GM12878 (cell line): ENCODE results near the gene HLA-DMA.

Experiments used
- CHD1 ChIP-seq: IDR thresholded peaks from 2 replicates; pipeline ENCODE4 v1.6.1; 2012; ENCODE audit warnings: low read depth, low read length, improper control_type of control experiment
- CHD2 ChIP-seq: IDR thresholded peaks from 2 replicates; pipeline ENCODE4 v1.6.1; 2011; ENCODE audit warnings: low read depth, low read length, improper control_type of control experiment, borderline replicate concordance
- CTCF ChIP-seq, 3 experiments: IDR thresholded peaks in 2 of 3; conservative IDR thresholded peaks in 1 of 3; 2 replicates each; pipeline ENCODE4 v1.5.1; 2011; ENCODE audit warnings: low read depth in 3 of 3, low read length in 3 of 3, mild to moderate bottlenecking in 3 of 3, control low read depth in 2 of 3, moderate library complexity in 2 of 3, inconsistent platforms in 1 of 3, mixed read lengths in 1 of 3; ENCODE audit not compliant: control insufficient read depth in 2 of 3, insufficient read depth in 1 of 3; ENCODE audit errors: extremely low read depth in 1 of 3
- EGR1 ChIP-seq, 2 experiments: IDR thresholded peaks; 1 replicate in 1 of 2; 2 replicates in 1 of 2; pipeline ENCODE4 v1.6.1; 2011 to 2012; ENCODE audit warnings: low read depth in 2 of 2, low read length in 2 of 2, borderline replicate concordance in 1 of 2, mild to moderate bottlenecking in 1 of 2, moderate library complexity in 1 of 2
- EZH2 ChIP-seq: IDR thresholded peaks from 2 replicates; pipeline ENCODE4 v1.6.1; 2012; ENCODE audit warnings: low read depth, mild to moderate bottlenecking, control low read depth, inconsistent platforms, low read length, borderline replicate concordance; ENCODE audit not compliant: control insufficient read depth
- HCFC1 ChIP-seq: fragments of 150-350 bp; IDR thresholded peaks from 2 replicates; pipeline ENCODE4 v1.6.1; 2014; ENCODE audit warnings: low read length
- RAD21 ChIP-seq: IDR thresholded peaks from 2 replicates; pipeline ENCODE4 v1.6.1; 2011; ENCODE audit warnings: mild to moderate bottlenecking, low read depth, low read length, moderate library complexity; ENCODE audit not compliant: insufficient read depth
- SMAD1 ChIP-seq: fragments of 450-650 bp; IDR thresholded peaks from 2 replicates; pipeline ENCODE4 v1.6.1; 2018; ENCODE audit warnings: mild to moderate bottlenecking, low read depth; ENCODE audit not compliant: partially characterized antibody

- no peak for TF ChIP-seq CHD2
- TF ChIP-seq SMAD1: no peak
- TF ChIP-seq EZH2: no peak
- TF ChIP-seq CTCF (IDR thresholded peaks at IDR 0.05 in 2 of 3, conservative IDR thresholded peaks at IDR 0.05 in 1 of 3; ENCODE audit: control insufficient read depth in 2 of 3, extremely low read depth in 1 of 3, insufficient read depth in 1 of 3, low read depth in 3 of 3, low read length in 3 of 3): no peak
- TF ChIP-seq EGR1 (IDR thresholded peaks at IDR 0.05; ENCODE audit: borderline replicate concordance in 1 of 2, low read depth in 2 of 2, low read length in 2 of 2): no peak
- TF ChIP-seq CHD1: no peak
- no peak for TF ChIP-seq HCFC1
- TF ChIP-seq RAD21: no peak
Measured at GRCh38 chr6:32977953-32978324, 25.0 kb upstream of the HLA-DMA start.
